Measurements from ENCODE around the gene AJUBA. TPM values are rescaled to one million over a fixed set of nuclear protein-coding genes. Genes with fewer than 3 reads are reported as not detected.
"Not testable (repeated sequence)": the region's sequence is repeated elsewhere in the genome, so short reads cannot be mapped to it uniquely, and the experiment has no call there.

AJUBA gene
- total RNA-seq (2014; rRNA removed; shearing (Covaris generic)): 24.7 and 25.9 TPM in 2 replicates

GRCh38 chr14:22982477-22983245 is at the start of gene AJUBA:
Gene AJUBA, minus strand, starts transcription at chr14:22982551. Its CDS starts 285 bp downstream, at chr14:22982266.
- peak; percentile 89 for DNase-seq (ENCODE audit: low spot score)

- no peak for DNase-seq (ENCODE audit: low spot score)
These were observed 48.6 kb upstream of the AJUBA start for GRCh38 chr14:23030936-23031335.

GRCh38 chr14:23028799-23029198 is 46.4 kb upstream of the AJUBA start:
- DNase-seq (ENCODE audit: low spot score): no peak

GRCh38 chr14:23025151-23025814 is 42.9 kb upstream of the AJUBA start:
- no peak for DNase-seq (ENCODE audit: low spot score)

GRCh38 chr14:23024612-23025075 is 42.3 kb upstream of the AJUBA start:
- no peak for DNase-seq (ENCODE audit: low spot score)

GRCh38 chr14:23023795-23024152 is 41.4 kb upstream of the AJUBA start:
- no peak for DNase-seq (ENCODE audit: low spot score)

- no peak for DNase-seq (ENCODE audit: low spot score)
These were observed 40.9 kb upstream of the AJUBA start for GRCh38 chr14:23023022-23023794.

GRCh38 chr14:23021889-23022442 is 39.6 kb upstream of the AJUBA start:
- no peak for DNase-seq (ENCODE audit: low spot score)

- no peak for DNase-seq (ENCODE audit: low spot score)
These were observed 39.1 kb upstream of the AJUBA start for GRCh38 chr14:23021434-23021833.

GRCh38 chr14:23020143-23021128 is 38.1 kb upstream of the AJUBA start:
- DNase-seq (ENCODE audit: low spot score): no peak

GRCh38 chr14:23018107-23018506 is 35.8 kb upstream of the AJUBA start:
- no peak for DNase-seq (ENCODE audit: low spot score)

GRCh38 chr14:23017091-23017490 is 34.7 kb upstream of the AJUBA start:
- no peak for DNase-seq (ENCODE audit: low spot score)

- no peak for DNase-seq (ENCODE audit: low spot score)
These were observed 33.3 kb upstream of the AJUBA start for GRCh38 chr14:23015618-23016017.

- DNase-seq (ENCODE audit: low spot score): not testable (repeated sequence)
These were observed 31.4 kb upstream of the AJUBA start for GRCh38 chr14:23013749-23014054.

- DNase-seq (ENCODE audit: low spot score): no peak
These were observed 30.9 kb upstream of the AJUBA start for GRCh38 chr14:23013054-23013748.

GRCh38 chr14:23009939-23010726 is 27.8 kb upstream of the AJUBA start, which contains the start of gene C14orf93:
Gene C14orf93, minus strand, starts transcription at chr14:23010143. Its CDS starts 11,120 bp downstream, at chr14:22999023.
- DNase-seq (ENCODE audit: low spot score): peak; percentile 53

GRCh38 chr14:23009483-23009938 is 27.2 kb upstream of the AJUBA start:
- no peak for DNase-seq (ENCODE audit: low spot score)

- peak; percentile 27 for DNase-seq (ENCODE audit: low spot score)
These were observed 26.5 kb upstream of the AJUBA start for GRCh38 chr14:23008831-23009230.
